NCI-H82 treated with DMSO at 0.1 percent for 48 hours (cell line): ENCODE data around the gene LSR.

Experiments
- DNase-seq: peaks from one replicate; lab custom pipeline; 2025; ENCODE audit not compliant: unreplicated experiment; lab: John Stamatoyannopoulos, UW

LSR gene

GRCh38 chr19:35267353-35267817 is 18.6 kb downstream of the LSR start:
- DNase-seq = no peak

- DNase-seq = peak; percentile 34
Observed at GRCh38 chr19:35267818-35268535, 19.2 kb downstream of the LSR start.

- DNase-seq = no peak
Observed at GRCh38 chr19:35268536-35269437, 20.0 kb downstream of the LSR start, which contains the start of gene USF2. Gene USF2, plus strand, starts transcription at chr19:35268962. Its CDS starts 140 bp downstream, at chr19:35269102.

GRCh38 chr19:35269438-35270117 is 20.8 kb downstream of the LSR start:
- DNase-seq = peak; percentile 42

- DNase-seq = no peak
Observed at GRCh38 chr19:35270381-35270811, 21.6 kb downstream of the LSR start.

- DNase-seq = no peak
Observed at GRCh38 chr19:35271546-35271945, 22.7 kb downstream of the LSR start.

GRCh38 chr19:35272122-35272719 is 23.4 kb downstream of the LSR start:
- no peak for DNase-seq

GRCh38 chr19:35272954-35273649 is 24.3 kb downstream of the LSR start:
- DNase-seq = no peak

GRCh38 chr19:35273686-35274259 is 25.0 kb downstream of the LSR start:
- DNase-seq = no peak

GRCh38 chr19:35274323-35274722 is 25.5 kb downstream of the LSR start:
- no peak for DNase-seq

- no peak for DNase-seq
Observed at GRCh38 chr19:35276706-35277281, 28.0 kb downstream of the LSR start.

- DNase-seq = no peak
Observed at GRCh38 chr19:35278578-35279284, 29.9 kb downstream of the LSR start.

GRCh38 chr19:35279374-35279773 is 30.6 kb downstream of the LSR start:
- DNase-seq = no peak

- no peak for DNase-seq
Observed at GRCh38 chr19:35279985-35280821, 31.4 kb downstream of the LSR start.

GRCh38 chr19:35281303-35281702 is 32.5 kb downstream of the LSR start:
- DNase-seq = no peak

- no peak for DNase-seq
Observed at GRCh38 chr19:35284153-35285094, 35.6 kb downstream of the LSR start.

- no peak for DNase-seq
Observed at GRCh38 chr19:35285095-35285449, 36.3 kb downstream of the LSR start.
